ENCODE data around the gene KRT14.
"Not testable (repeated sequence)": the region's sequence is repeated elsewhere in the genome, so short reads cannot be mapped to it uniquely, and the experiment has no call there.

The KRT14 gene

GRCh38 chr17:41586863-41587495 is at the start of gene KRT14:
TSS of gene KRT14 (minus strand) at chr17:41586895. CDS start at chr17:41586834, 61 bp downstream.
- no peak for DNase-seq

DNA sequence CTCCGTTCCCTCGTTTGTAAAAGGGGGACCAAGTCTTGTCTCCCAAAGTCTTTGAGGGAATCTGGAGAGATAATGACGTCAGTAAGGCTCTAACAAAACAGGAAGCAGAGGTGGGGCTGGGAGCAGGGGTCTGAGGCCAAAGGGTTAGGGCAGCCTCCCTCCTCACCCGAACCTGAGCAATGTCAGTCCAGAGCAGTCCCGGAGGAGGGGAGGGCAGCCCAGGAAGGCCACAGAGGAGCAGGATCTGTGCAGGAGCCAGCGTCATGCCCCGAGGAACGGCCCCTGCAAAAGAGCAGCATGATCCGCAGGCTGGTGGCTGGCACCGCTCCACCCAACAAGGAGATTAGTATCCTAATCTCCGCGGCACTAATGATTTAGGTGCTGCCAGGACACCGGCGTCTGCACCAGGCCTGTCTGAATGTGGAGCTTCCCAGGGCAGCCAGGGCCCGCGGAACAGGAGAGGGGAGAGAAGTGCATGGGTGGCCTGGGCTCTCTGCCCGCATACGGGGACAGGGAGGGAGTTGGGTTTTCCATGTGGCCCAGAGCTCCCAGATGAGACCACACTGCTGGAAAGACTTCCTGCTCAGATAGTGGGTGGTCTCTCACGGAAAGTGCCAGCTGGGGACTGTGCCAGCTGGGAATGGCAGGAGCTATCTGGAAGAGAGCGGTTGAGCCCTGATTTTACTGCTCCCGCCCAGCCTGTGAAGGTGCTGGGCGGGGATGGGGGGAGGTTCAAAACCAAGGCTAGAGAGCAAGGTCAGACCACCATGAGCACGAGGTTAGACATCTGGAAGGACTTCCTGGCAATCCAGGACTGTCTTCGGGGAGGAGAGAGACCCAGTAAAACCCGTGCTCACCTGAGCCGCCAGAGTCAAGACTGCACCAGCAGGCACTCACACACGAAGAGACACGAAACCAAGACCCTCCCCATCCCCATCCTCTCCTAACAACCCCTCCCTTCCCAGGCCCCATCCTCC is 48.7 kb upstream of the KRT14 start:
- DNase-seq = no peak

GRCh38 chr17:41634639-41635038 is 47.9 kb upstream of the KRT14 start:
- DNase-seq = no peak

- no peak for DNase-seq
Measured at GRCh38 chr17:41633556-41634199, 47.0 kb upstream of the KRT14 start.

GRCh38 chr17:41632482-41633105 is 45.9 kb upstream of the KRT14 start:
- no peak for DNase-seq

DNA sequence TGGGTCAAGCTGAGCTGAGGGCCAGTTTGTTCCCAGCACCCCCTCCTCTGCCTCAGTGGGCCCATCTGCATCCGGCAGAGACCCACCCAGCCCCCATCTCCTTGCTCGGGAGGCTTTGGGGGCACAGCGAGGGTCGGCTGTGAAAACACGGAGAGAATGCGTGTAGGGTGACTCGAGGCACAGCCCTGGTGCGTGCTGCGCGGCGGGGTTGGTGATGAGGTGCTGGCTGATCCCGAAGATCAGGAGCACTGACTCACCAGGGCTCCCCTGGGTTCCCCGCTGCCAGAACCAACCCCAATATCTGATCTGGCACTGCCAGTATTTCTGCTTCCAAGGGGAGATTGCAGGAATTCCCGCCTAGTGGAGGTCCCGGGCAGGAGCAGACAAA is 45.2 kb upstream of the KRT14 start:
- DNase-seq = no peak

- DNase-seq = no peak
Measured at GRCh38 chr17:41631025-41631897, 44.6 kb upstream of the KRT14 start.

GRCh38 chr17:41629826-41630670 is 43.4 kb upstream of the KRT14 start:
- no peak for DNase-seq

GRCh38 chr17:41629316-41629715 is 42.6 kb upstream of the KRT14 start:
- DNase-seq = no peak

DNA sequence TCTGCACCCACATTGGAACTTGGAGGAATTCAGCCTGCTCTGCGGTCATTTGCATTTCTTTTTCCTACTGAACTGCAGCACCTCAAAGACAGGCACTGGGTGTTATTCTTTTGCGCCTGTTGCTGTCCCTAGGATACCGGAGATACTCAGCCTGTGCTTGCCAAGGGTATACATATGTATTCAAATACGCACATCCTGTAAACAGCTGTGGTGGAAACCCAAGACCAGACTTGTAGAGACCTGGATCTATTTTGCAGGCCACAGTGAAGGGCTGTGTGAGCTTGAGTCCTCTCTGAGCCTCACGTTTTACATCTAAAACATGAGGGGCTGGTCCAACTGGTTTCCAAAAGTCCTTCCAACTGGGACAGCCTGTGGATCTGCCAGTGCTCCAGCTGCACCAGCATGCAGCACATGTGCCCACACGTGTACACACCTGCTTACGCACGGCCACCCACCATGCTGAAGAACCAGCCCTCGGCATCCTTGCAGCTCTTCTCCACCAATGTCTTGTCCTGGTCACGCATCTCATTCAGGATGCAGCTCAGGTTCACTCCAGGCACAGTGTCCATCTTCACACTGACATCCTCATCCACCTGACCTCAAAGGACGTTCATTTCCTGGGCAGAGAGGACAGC is 42.0 kb upstream of the KRT14 start:
- DNase-seq = not testable (repeated sequence)

- not testable (repeated sequence) for DNase-seq
Measured at GRCh38 chr17:41628073-41628370, 41.3 kb upstream of the KRT14 start.

GRCh38 chr17:41627316-41628072 is 40.8 kb upstream of the KRT14 start:
- DNase-seq = no peak

- DNase-seq = not testable (repeated sequence)
Measured at GRCh38 chr17:41626914-41627295, 40.2 kb upstream of the KRT14 start.

DNA sequence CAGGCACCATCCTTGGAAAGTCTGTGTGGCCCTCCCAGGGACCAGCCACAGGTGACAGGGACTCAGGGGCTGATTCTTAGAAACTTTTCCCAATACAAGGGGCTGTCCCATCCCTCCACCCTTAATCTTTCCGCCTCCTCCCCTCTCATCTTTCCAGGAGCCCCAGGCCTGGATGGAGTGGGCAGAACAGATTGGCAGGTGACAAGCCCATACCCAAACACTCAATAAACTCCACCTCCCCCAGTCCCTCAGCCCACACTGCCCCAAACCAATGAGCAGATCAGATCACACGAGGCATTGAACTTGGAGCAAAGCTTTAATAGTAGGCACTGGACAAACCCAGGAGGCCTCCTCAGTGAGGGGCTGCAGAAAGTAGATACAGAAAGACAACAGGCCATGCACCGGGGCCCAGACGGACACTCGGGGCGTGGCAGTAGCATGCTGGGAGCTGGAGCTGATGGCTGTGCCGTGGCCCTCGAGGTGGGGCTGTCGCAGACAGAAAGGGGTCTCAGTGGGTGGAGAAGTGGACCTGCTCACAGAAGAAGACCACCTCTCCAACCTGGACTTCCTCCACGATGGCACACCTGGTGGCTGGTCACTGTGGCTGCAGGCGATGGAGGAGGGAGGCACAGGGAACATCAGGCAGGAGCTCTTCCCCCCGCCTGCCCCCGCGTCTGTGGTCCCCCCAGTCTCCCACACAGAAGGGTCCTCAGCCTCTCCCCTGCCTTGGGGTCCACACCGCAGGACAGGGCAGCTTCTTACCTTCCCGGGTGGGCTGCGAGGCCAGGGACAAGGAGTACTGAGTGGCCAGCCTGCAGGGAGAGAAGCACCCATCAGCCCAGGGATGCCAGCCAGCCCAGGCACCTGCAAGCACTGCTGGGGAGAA is 39.6 kb upstream of the KRT14 start:
- not testable (repeated sequence) for DNase-seq

DNA sequence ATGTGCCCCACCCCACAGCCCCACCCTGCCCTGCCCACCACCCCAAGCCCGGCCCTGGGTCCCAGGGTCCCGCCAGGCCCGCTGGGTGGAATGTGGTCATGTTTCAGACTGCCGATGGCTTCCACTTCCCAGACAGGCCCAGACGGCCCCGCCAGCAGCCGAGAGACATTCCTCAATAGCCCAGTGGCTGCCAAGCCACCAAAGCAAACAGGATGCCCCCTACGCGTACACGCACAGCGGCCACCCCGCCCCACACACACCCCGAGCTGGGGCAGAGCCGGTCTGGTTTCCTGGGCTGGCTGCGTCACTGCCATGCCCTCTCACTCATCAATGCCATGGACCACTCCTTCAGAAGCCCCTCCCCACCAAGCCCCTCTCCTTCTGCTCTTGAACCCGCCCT is 38.9 kb upstream of the KRT14 start:
- DNase-seq = no peak

GRCh38 chr17:41624208-41625101 is 37.8 kb upstream of the KRT14 start, which contains the start of gene KRT17:
TSS of gene KRT17 (minus strand) at chr17:41624575. CDS start at chr17:41624509, 66 bp downstream.
- no peak for DNase-seq

DNA sequence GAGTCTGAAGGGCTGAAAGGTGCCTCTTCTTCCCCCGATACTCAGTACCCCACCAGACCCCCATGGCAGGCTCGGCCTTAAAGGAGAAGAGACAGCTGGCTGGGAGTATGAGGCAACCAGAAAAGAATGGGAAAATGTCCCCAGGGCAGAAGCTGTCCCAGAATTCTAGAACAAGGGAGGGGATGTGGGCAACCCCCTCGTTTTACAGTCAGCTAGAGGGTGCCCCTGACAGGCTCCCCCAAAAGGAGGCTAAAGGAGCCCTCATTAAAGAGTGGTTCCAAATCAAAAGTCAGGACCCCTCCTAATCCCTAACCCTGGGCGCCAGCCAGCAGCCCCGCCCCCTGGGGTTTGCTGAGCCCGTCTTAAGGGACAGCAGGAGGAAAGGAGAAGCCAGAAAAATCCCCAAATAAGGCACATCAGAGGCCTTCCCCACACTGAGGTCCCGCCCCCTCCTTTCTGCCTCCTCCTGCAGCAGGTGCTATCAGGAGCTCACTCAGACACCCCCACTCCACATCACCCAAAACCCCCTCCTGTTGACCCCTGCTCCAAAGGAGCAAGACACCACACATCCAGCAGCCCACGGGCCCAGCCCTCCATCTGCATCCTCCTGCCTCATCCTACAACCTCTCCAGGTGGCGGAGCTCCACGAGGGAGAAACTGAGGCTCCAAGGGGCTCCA is 36.6 kb upstream of the KRT14 start:
- not testable (repeated sequence) for DNase-seq
